Activated CD4-positive, alpha-beta T cell treated with anti-CD3 and anti-CD28 coated beads, Interleukin-2, amount 50 U/mL, for 1 hour (primary cell): Measurements from ENCODE around the gene AMPH.
"Not testable (repeated sequence)": the region's sequence is repeated elsewhere in the genome, so short reads cannot be mapped to it uniquely, and the experiment has no call there.

Experiments
- DNase-seq: peaks from one replicate; pipeline ENCODE4 v3.0.0-alpha.2; 2020

Gene AMPH

DNA sequence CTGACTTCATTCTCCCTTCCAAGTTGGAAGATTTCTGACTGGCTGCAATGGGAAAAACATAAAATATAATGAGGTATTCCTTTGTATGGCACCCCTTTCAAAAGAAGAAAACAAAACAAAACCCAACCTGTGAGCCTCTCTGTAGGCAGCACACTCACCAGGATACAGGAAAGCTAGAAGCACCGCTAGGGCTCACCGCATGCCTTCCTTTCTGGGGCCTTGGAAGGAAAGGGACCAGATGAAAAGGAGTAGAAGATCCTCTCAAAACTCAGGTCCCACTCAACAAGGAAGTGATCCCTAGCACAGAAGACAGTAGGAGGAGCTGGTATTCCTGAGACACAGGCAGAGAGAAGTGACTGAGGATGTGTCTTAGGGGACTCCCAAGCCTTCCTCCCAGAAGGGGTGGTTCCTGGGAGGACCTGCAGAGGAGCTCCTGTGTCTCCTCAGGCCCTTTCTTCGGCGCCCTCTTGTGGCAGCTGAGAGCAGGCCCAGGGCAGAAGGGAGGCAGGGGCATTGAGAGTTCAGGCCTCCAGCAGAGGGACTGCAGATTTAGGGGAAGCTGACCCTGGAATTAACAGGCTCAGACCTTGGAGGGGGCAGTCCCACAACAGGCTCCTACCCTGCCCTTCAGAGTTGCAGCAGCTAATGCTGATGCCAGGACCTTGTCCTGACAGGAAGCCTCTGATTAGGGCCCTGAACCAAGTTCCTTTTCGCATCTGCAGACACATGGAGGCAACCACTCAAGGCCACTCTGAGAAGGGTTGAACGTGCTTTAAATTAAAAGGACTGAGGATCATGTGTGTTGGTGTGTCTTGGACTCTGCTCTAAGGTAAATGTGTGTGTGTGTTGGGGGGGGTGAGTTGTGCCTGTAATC lies 285.6 kb downstream of the AMPH start:
- not testable (repeated sequence) for DNase-seq

DNA sequence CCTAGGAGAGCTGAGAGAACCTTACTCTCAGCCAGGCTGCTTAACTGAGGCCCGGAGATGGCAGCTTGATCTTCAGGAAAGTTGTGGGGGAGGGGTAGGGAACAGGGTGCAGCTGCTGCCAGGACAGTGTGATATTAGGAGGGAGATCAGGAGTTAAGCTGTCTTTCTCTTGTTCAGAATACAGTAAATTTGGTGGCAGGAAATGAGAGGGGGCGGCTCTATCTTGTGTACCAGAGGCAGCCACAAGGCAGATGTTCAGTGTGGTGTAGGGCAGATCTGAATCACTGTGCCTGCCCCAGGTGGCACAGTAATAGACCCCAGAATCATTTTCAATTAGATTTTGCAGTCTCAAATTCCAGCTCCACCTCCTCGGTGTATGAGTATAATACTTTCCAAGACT lies 286.4 kb downstream of the AMPH start:
- not testable (repeated sequence) for DNase-seq

DNA sequence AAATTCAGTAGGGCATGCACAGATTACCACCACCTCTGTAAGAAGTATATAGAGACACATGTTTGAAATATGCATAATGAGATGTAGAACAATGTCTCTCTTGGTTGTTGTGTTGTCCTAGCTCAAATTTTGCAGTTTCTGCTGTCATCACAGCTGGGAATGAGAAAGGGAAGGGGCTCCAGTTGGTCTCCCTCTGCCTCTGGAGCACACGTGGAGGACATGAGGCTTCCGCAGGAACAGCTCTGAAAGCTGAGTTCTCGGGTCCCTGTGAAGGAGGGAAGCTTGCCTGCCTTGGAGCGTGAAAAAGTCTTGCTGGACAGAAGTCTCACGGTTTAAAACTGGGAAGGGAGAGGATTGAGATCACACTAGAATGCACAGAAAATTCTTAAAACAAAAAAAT lies 289.0 kb downstream of the AMPH start:
- not testable (repeated sequence) for DNase-seq

DNA sequence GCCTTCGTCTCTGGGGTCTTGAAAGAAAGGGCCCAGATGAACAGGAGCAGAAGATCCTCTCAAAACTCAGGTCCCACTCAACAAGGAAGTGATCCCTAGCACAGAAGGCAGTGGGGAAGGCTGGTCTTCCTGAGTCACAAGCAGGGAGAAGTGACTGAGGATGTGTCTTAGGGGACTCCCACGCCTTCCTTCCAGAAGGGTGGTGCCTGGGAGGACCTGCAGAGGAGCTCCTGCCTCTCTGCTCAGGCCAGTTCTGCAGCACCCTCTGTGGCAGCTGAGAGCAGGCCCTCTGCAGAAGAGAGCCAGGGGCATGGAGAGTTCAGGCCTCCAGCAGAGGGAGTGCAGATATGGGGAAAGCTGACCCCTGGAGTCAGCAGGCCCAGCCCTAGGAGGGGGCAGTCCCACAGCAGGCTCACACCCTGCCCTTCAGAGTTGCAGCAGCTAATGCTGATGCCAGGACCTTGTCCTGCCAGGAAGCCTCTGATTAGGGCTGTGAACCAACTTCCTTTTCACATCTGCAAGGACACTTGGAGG lies 289.9 kb downstream of the AMPH start:
- not testable (repeated sequence) for DNase-seq

GRCh38 chr7:38339953-38340819 lies 291.0 kb downstream of the AMPH start:
- no peak for DNase-seq

- DNase-seq = not testable (repeated sequence)
Observed at GRCh38 chr7:38336148-38336515, 295.0 kb downstream of the AMPH start.

DNA sequence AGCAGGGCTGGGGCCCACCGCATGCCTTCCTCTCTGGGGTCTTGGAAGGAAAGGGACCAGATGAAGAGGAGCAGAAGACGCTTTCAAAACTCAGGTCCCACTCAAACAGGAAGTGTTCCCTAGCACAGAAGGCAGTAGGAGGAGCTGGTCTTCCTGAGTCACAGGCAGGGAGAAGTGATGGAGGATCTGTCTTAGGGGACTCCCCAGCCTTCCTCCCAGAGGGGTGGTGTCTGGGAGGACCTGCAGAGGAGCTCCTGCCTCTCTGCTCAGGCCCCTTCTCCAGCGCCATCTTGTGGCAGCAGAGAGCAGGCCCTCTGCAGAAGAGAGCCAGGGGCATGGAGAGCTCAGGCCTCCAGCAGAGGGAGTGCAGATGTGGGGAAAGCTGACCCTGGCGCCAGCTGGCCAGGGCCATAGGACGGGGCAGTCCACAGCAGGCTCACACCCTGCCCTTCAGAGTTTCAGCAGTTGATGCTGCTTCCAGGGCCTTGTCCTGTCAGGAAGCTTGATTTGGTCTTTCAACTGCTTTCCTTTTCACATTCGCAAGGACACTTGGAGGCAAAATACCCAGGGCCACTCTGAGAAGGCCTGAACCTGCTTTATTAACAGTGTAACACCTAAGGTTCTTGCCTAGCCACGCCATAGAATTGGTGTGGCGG lies 295.6 kb downstream of the AMPH start:
- DNase-seq = peak; percentile 72

GRCh38 chr7:38335128-38335491 lies 296.1 kb downstream of the AMPH start:
- no peak for DNase-seq

GRCh38 chr7:38334163-38334562 lies 297.0 kb downstream of the AMPH start:
- DNase-seq = no peak
